ENCODE data around the gene TEX38.

- peak; percentile 79 to 96 (median 92) for TF ChIP-seq POLR2AphosphoS5 (IDR thresholded peaks at IDR 0.05)
- TF ChIP-seq CTCF (IDR thresholded peaks at IDR 0.05), result no peak
- peak; percentile 91 for TF ChIP-seq POLR2A (IDR thresholded peaks at IDR 0.05)
- TF ChIP-seq EP300 (IDR thresholded peaks at IDR 0.05; ENCODE audit: low read depth), result no peak
These were observed 47.3 kb downstream of the TEX38 start, which contains the start of gene EFCAB14 for GRCh38 chr1:46718727-46719622.
